HepG2 (cell line): Measurements from ENCODE around the gene DAZAP1. TPM values are rescaled to one million over a fixed set of nuclear protein-coding genes. Genes with fewer than 3 reads are reported as not detected.
A peak's percentile ranks its signal among the peaks of the same experiment; 100 is the strongest.

Source experiments
- ARID4A ChIP-seq: sonication (generic); formaldehyde crosslinking; IDR thresholded peaks from 2 replicates; pipeline ENCODE4 v1.5.0; 2020; ENCODE audit warnings: mild to moderate bottlenecking, missing genetic modification reagents, borderline replicate concordance
- CCDC6 ChIP-seq: sonication (generic); formaldehyde crosslinking; IDR thresholded peaks from 2 replicates; pipeline ENCODE4 v1.8.1; 2022; ENCODE audit warnings: mild to moderate bottlenecking, missing genetic modification reagents, moderate library complexity
- GLI4 ChIP-seq: sonication (generic); formaldehyde crosslinking; IDR thresholded peaks from 2 replicates; pipeline ENCODE4 v1.5.1; 2020; ENCODE audit warnings: missing genetic modification reagents, mild to moderate bottlenecking, moderate library complexity, borderline replicate concordance
- HOXA3 ChIP-seq: sonication (generic); formaldehyde crosslinking; IDR thresholded peaks from 2 replicates; pipeline ENCODE4 v1.5.0; 2020; ENCODE audit warnings: missing genetic modification reagents
- KAT8 ChIP-seq: IDR thresholded peaks from 2 replicates; pipeline ENCODE4 v1.6.1; 2016; ENCODE audit warnings: missing genetic modification reagents, missing compliant biosample characterization
- KLF13 ChIP-seq: sonication (generic); formaldehyde crosslinking; IDR thresholded peaks from 2 replicates; pipeline ENCODE4 v1.4.0; 2020; ENCODE audit warnings: mild to moderate bottlenecking, missing genetic modification reagents
- KLF9 ChIP-seq: IDR thresholded peaks from 2 replicates; pipeline ENCODE4 v1.6.1; 2016; ENCODE audit warnings: low read depth
- SIN3A ChIP-seq: IDR thresholded peaks from 2 replicates; pipeline ENCODE4 v1.6.1; 2011; ENCODE audit warnings: low read depth, mild to moderate bottlenecking, control low read depth, low read length, borderline replicate concordance
- TCF7 ChIP-seq: sonication (generic); IDR thresholded peaks from 2 replicates; pipeline ENCODE4 v1.6.1; 2016; ENCODE audit warnings: antibody characterized with exemption, low read depth
- THAP11 ChIP-seq: IDR thresholded peaks from 2 replicates; pipeline ENCODE4 v1.6.1; 2016; ENCODE audit warnings: missing biosample characterization, missing genetic modification reagents
- ZNF3 ChIP-seq: IDR thresholded peaks from 2 replicates; pipeline ENCODE4 v1.7.0; 2017; ENCODE audit warnings: inconsistent platforms
- ZNF430 ChIP-seq: sonication (generic); formaldehyde crosslinking; IDR thresholded peaks from 2 replicates; pipeline ENCODE4 v1.9.0; 2021; ENCODE audit warnings: mild to moderate bottlenecking, missing genetic modification reagents
- ZNF660 ChIP-seq: sonication (generic); formaldehyde crosslinking; IDR thresholded peaks from 2 replicates; pipeline ENCODE4 v1.5.1; 2020; ENCODE audit warnings: mild to moderate bottlenecking, low read depth, missing genetic modification reagents, borderline replicate concordance
- ZNF749 ChIP-seq: sonication (generic); formaldehyde crosslinking; IDR thresholded peaks from 2 replicates; pipeline ENCODE4 v1.8.0; 2022; ENCODE audit warnings: mild to moderate bottlenecking, missing genetic modification reagents, moderate library complexity, borderline replicate concordance
- ZNF766 ChIP-seq: sonication (generic); formaldehyde crosslinking; IDR thresholded peaks from 2 replicates; pipeline ENCODE4 v1.5.0; 2020; ENCODE audit warnings: missing genetic modification reagents, borderline replicate concordance
- ZNF777 ChIP-seq: sonication (generic); formaldehyde crosslinking; IDR thresholded peaks from 2 replicates; pipeline ENCODE4 v1.4.0; 2020; ENCODE audit warnings: missing genetic modification reagents
- ZSCAN21 ChIP-seq: sonication (generic); formaldehyde crosslinking; IDR thresholded peaks from 2 replicates; pipeline ENCODE4 v1.8.0; 2022; ENCODE audit warnings: mild to moderate bottlenecking, missing genetic modification reagents, moderate library complexity, borderline replicate concordance
- polyA plus RNA-seq, 8 experiments: library from polyadenylated mRNA; depleted of rRNA in 3 of 8; stranded (reverse) in 7 of 8; unstranded in 1 of 8; fragments of >200 nt; fragmentation: Illumina TruSeq in 4 of 8; extraction: Trizol in 4 of 8; gene quantifications; 2 replicates each; pipeline versions ENCODE4 v1.2.1 to v1.2.3, GENCODE V29; 2011 to 2016; ENCODE audit warnings: low read depth in 4 of 8, missing spikeins in 1 of 8, mixed read lengths in 1 of 8; ENCODE audit not compliant: insufficient read depth in 1 of 8
- total RNA-seq, 5 experiments: library from RNA; depleted of rRNA; stranded (reverse); fragments of >200 nt; fragmentation: Illumina TruSeq; extraction: Trizol; gene quantifications; 2 replicates each; pipeline ENCODE4 v1.2.3, GENCODE V29; 2016; ENCODE audit warnings: low read depth in 1 of 5
- TF ChIP-seq, protein P1 (sequence below): sonication (generic); formaldehyde crosslinking; IDR thresholded peaks from 2 replicates; pipeline ENCODE4 v1.4.0; 2020; ENCODE audit warnings: missing genetic modification reagents
- TF ChIP-seq, protein P2 (sequence below): sonication (generic); formaldehyde crosslinking; IDR thresholded peaks from 2 replicates; pipeline ENCODE4 v1.5.1; 2020; ENCODE audit warnings: mild to moderate bottlenecking, missing genetic modification reagents, moderate library complexity

The DAZAP1 gene
- total and polyA plus RNA-seq, 2 of the 13 experiments (the other 11 are each of a cell fraction or from before 2014, with no cell fraction given) = 63.3 to 79.2 TPM

DNA sequence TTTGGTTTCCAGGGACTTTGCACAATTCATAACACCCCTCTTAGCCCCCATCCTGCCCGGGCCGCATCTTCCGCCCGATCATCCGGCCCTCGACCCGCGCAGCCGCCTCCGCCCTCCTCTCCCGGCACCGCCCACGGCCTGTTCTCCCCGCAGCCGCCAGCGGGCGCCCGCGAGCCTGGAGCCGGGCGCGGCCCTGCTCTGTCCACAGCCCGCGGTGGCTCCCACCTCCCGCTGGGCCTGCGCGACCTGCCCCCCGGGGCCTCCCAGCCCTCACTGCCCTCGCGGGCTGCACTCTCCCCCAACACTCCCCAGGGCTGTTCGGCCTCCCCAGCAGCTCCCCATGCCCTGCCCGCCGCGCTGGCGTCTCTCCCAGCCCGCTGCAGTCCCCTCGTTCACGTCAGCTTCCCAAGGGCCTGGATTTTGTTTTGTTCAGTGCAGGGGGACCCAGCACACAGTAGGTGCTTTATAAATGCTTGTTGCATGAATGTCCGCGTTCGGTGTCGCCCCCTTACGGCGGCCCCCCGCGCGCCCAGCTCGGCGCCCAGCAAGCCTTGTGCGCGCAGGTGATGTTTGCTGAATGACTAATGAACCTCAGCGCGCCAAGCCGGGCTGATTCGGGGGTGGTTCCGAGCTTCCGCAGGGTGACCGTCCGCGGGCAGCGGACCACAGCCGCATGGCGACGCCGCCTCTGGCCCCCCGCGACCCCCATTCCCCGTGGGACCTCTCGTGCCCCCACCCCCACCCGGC lies 38.0 kb downstream of the DAZAP1 start (continued):
- TF ChIP-seq ARID4A = peak; percentile 74; the same call in 1 of the 2 replicates
- TF ChIP-seq ZSCAN21 (CRISPR knock-in tag) = peak; percentile 66; the same call in 1 of the 2 replicates
- peak; percentile 49; the same call in 1 of the 2 replicates for TF ChIP-seq HOXA3 (CRISPR knock-in tag)
- TF ChIP-seq ZNF749 (CRISPR knock-in tag) = no peak
- TF ChIP-seq KLF9 (CRISPR knock-in tag) = 0 out of 2 replicates have a peak, but pooled peaks have one; percentile 50
- no peak for TF ChIP-seq KLF13 (CRISPR knock-in tag)
- TF ChIP-seq ZNF3 (CRISPR knock-in tag) = peak; percentile 99
- TF ChIP-seq, protein P1, sequence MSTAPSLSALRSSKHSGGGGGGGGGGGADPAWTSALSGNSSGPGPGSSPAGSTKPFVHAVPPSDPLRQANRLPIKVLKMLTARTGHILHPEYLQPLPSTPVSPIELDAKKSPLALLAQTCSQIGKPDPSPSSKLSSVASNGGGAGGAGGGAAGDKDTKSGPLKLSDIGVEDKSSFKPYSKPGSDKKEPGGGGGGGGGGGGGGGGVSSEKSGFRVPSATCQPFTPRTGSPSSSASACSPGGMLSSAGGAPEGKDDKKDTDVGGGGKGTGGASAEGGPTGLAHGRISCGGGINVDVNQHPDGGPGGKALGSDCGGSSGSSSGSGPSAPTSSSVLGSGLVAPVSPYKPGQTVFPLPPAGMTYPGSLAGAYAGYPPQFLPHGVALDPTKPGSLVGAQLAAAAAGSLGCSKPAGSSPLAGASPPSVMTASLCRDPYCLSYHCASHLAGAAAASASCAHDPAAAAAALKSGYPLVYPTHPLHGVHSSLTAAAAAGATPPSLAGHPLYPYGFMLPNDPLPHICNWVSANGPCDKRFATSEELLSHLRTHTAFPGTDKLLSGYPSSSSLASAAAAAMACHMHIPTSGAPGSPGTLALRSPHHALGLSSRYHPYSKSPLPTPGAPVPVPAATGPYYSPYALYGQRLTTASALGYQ (CRISPR knock-in tag) = 0 out of 2 replicates have a peak, but pooled peaks have one; percentile 26
- TF ChIP-seq ZNF777 (CRISPR knock-in tag) = peak; percentile 57; the same call in 1 of the 2 replicates
- TF ChIP-seq ZNF430 (CRISPR knock-in tag) = peak; percentile 45; the same call in 1 of the 2 replicates
- no peak for TF ChIP-seq ZNF660 (CRISPR knock-in tag)
- TF ChIP-seq ZNF766 (CRISPR knock-in tag) = 0 out of 2 replicates have a peak, but pooled peaks have one; percentile 54
- TF ChIP-seq CCDC6 = peak; percentile 80; the same call in 1 of the 2 replicates
- TF ChIP-seq SIN3A = peak; percentile 7; the same call in 1 of the 2 replicates
- no peak for TF ChIP-seq TCF7
- TF ChIP-seq KAT8 (CRISPR knock-in tag) = 0 out of 2 replicates have a peak, but pooled peaks have one; percentile 13
- TF ChIP-seq THAP11 (CRISPR knock-in tag) = peak; percentile 39; the same call in 1 of the 2 replicates
- peak; percentile 46; the same call in 1 of the 2 replicates for TF ChIP-seq GLI4 (CRISPR knock-in tag)
- TF ChIP-seq, protein P2, sequence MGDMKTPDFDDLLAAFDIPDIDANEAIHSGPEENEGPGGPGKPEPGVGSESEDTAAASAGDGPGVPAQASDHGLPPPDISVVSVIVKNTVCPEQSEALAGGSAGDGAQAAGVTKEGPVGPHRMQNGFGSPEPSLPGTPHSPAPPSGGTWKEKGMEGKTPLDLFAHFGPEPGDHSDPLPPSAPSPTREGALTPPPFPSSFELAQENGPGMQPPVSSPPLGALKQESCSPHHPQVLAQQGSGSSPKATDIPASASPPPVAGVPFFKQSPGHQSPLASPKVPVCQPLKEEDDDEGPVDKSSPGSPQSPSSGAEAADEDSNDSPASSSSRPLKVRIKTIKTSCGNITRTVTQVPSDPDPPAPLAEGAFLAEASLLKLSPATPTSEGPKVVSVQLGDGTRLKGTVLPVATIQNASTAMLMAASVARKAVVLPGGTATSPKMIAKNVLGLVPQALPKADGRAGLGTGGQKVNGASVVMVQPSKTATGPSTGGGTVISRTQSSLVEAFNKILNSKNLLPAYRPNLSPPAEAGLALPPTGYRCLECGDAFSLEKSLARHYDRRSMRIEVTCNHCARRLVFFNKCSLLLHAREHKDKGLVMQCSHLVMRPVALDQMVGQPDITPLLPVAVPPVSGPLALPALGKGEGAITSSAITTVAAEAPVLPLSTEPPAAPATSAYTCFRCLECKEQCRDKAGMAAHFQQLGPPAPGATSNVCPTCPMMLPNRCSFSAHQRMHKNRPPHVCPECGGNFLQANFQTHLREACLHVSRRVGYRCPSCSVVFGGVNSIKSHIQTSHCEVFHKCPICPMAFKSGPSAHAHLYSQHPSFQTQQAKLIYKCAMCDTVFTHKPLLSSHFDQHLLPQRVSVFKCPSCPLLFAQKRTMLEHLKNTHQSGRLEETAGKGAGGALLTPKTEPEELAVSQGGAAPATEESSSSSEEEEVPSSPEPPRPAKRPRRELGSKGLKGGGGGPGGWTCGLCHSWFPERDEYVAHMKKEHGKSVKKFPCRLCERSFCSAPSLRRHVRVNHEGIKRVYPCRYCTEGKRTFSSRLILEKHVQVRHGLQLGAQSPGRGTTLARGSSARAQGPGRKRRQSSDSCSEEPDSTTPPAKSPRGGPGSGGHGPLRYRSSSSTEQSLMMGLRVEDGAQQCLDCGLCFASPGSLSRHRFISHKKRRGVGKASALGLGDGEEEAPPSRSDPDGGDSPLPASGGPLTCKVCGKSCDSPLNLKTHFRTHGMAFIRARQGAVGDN (CRISPR knock-in tag) = peak; percentile 85
